ENCODE data around the gene FAM181B. TPM values are rescaled to one million over a fixed set of nuclear protein-coding genes. Genes with fewer than 3 reads are reported as not detected.

Gene FAM181B, protein sequence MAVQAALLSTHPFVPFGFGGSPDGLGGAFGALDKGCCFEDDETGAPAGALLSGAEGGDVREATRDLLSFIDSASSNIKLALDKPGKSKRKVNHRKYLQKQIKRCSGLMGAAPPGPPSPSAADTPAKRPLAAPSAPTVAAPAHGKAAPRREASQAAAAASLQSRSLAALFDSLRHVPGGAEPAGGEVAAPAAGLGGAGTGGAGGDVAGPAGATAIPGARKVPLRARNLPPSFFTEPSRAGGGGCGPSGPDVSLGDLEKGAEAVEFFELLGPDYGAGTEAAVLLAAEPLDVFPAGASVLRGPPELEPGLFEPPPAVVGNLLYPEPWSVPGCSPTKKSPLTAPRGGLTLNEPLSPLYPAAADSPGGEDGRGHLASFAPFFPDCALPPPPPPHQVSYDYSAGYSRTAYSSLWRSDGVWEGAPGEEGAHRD
- 0.19 TPM for total RNA-seq
- long read RNA-seq, result 0 reads

DNA sequence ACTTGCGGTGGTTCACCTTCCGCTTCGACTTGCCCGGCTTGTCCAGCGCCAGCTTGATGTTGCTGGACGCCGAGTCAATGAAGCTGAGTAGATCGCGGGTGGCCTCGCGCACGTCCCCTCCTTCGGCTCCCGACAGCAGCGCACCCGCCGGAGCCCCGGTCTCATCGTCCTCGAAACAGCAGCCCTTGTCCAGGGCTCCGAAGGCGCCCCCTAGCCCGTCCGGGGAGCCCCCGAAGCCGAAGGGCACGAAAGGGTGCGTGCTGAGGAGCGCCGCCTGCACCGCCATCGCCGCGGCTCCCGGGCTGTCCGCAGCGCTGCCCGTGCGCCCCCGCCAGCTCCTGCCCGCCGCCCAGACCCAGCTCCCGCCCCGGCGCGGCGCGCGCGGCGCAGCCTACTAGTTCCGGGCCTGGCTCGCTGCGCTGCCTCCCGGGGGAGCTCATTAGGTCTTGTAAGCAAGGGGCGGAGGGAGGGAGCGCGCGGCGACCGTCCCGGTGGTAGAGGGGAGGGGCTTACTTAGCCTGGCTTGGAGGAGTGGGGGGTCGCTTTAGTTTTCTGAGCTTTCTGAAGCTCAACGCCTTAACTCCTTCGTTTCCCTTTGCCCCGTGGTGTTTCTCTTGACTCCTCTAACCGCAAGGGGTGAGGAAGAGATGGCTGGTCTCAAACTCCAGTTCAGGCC is at the start of gene FAM181B:
FAM181B (minus strand) TSS at position 421 of the 676 bp plus-strand sequence; CDS start at position 286, 135 bp downstream.
- DNase-seq (ENCODE audit: low spot score), result no peak

DNA sequence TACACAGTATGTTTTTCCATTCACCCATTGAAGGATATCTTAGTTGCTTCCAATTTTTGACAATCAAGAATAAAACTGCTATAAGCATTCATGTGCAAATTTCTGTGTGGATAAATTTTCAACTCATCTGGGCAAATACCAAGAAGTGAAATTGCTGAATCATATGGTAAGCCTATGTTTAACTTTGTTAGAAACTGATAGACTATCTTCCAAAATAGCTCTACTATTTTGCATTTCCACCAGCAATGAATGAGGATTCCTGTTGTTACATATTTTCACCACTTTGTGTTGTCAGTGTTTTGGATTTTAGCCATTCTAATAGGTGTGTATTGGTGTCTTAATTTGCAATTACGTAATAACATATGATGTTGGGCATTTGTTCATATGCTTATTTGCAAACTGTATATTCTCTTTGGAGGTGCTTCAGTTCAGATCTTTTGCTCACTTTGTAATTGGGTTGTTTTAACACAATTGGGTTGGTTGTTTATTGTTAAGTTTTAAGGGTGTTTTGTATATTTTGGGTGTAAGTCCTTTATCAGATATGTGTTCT is 49.2 kb upstream of the FAM181B start:
- DNase-seq (ENCODE audit: low spot score), result no peak

DNA sequence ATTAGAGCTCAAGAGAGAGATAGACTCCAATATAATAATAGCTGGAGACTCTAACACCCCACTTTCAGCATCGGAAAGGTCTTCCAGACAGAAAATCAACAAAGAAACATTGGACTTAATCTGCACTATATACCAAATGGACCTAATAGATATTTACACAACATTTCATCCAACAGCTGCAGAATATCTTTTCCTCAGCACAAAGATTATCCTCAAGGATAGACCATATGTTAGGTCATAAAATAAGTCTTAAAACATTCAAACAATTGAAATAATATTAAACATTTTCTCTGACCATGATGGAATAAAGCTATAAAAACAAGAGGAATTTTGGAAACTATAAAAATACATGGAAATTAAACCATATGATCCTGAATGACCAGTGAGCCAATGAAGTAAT is 45.1 kb upstream of the FAM181B start:
- DNase-seq (ENCODE audit: low spot score), result no peak

DNA sequence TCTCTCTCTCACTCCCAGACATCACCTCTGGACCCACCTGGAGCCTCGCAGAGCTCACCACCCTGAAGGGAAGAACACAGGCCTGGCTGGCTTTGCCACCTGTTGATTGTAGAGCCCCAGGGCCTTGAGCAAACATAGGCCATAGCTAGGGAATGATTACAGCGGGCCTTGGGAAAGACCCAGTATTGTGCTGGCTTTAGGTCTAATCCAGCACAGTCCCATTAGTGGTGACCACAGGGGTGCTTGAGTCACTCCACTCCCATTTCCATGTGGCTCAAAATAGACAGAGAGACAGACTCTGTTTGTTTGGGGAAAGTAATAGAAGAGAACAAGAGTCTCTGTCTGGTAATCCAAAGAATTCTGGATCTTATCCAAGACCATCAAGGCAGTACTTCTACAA is 42.7 kb upstream of the FAM181B start:
- no peak for DNase-seq (ENCODE audit: low spot score)

DNA sequence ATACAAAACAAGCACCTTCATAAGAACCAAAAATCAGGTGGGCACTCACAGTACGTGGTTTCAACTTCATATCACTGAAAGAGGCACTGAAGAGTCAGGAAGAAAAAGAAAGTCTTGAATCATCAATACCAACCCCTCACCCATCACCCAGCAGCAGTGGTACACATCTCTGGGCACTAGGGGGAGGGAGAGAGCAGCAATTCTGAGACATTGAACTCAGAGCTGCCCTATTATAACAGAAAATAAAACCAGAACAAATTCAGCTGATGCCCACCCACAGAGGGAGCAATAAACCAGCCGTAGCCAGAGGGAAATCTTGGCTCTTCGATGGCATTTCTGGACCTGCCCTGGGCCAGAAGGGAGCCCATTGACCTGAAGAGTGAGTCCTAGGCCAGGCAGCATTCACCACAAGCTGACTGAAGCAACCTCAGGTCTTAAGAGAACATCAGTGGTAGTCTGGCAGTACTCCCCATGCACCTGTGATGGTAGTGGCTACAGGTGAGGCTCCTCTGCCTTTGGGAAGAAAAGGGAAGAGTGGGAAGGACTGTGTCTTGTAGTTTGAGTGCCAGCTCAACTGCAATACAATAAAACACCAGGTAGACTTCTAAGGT is 42.2 kb upstream of the FAM181B start:
- DNase-seq (ENCODE audit: low spot score), result no peak

DNA sequence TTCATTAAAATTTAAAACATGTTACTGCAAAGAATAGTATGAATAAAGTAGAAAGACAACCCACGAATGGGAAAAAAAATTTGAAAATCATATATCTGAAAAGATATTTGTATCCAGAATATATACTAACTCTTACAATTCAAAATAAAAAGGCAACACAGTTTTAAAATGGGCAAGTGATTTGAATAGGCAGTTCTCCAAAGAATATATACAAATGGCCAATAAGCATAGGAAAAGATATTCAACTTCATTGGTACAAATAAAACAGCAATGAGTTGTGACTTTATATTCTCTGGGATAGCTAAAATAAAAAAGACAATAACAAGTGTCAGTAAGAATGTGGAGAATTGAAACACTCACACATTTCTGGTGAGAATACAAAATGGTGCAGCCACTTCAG is 41.6 kb upstream of the FAM181B start:
- no peak for DNase-seq (ENCODE audit: low spot score)

DNA sequence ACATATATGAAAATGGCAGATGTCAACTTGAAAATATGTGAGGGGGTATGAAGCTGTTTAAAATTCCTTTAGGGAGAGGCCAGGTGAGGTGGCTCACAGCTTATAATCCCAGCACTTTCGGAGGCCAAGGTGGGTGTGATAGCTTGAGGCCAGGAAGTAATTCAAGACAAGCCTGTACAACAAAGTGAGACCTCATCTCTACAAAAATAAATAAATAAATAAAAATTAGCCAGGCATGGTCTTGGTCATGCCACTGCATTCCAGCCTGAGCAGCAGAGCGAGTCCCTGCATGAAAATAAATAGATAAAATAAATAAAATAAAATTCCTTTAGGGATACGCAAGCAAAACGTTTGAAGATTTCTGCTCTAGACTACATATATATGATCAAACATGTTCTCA is 38.1 kb upstream of the FAM181B start:
- no peak for DNase-seq (ENCODE audit: low spot score)

DNA sequence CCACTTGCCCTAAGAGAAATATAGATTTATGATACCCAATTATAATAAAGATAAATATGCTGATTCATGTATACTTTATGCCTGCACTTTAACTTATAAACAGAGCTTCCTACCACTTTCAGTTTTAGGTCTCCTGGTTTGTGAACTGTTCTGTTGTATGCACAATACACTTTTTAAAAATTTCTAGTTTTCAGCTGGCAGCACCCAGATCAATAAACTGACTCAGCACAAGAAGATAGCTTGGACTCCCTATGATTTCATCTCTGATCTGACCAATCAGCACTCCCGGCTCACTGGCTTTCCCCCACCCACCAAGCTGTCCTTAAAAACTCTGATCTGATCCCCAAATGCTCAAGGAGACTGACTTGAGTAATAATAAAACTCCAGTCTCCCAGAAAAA is 33.5 kb upstream of the FAM181B start:
- DNase-seq (ENCODE audit: low spot score), result no peak

DNA sequence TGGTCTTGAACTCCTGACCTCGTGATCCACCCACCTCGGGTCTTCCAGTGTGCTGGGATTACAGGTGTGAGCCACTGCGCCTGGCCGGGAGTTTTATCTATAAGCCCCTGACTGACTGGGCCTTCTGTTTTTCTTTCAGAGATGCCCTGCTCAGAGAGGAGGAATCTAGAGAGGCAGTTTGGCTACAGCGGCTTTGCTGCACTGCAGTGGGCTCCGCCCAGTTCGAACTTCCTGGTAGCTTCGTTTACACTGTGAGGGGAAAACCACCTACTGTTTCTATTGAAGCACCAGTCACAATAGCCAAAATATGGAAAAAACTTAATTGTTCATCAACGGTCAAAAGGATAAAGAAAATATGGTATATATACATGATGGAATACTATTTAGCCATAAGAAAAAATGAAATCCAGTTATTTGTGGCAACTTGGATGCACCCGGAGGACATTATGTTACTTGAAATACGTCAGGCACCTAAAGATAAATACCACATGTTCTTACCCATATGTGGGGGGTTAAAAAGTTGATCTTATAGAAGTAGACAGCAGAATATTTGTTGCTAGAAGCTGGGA is 31.9 kb upstream of the FAM181B start:
- no peak for DNase-seq (ENCODE audit: low spot score)

DNA sequence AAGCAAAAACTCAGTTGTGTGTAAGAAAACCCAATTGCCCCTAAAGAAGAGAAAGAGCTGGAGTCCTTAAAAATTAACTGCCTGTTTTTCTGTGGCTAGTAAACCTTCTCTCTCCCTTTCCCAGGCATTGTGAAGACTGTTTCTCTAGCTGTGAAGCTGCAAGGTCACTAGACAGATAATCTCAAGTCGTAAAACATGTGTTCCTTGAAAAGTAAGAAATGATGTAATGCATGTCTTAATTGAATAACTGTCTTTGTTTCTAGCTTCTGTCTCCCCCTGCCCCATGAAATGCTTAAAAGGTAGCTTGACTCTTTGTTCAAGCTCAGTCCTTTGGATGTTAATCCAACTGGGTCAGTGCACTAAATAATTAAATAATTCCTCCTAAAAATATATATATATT is 29.5 kb upstream of the FAM181B start:
- DNase-seq (ENCODE audit: low spot score), result no peak

DNA sequence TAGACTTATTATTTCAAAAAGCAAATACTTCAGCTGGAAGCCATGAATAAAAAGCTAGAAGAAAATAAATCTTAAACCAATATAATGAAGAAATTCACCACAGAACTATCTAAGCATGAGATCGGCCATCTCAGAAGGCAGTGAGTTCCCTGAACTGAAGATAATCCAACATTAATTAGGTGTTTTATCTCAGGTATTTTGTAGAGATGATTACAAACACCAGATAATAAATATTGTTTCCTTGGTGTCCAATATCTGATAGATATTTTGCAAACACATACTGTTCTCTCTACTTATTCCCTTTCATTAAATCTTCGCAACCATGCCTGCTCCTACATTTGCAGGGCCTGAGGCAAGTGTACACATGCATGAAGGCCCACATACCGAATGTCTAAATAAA is 26.0 kb upstream of the FAM181B start:
- no peak for DNase-seq (ENCODE audit: low spot score)

DNA sequence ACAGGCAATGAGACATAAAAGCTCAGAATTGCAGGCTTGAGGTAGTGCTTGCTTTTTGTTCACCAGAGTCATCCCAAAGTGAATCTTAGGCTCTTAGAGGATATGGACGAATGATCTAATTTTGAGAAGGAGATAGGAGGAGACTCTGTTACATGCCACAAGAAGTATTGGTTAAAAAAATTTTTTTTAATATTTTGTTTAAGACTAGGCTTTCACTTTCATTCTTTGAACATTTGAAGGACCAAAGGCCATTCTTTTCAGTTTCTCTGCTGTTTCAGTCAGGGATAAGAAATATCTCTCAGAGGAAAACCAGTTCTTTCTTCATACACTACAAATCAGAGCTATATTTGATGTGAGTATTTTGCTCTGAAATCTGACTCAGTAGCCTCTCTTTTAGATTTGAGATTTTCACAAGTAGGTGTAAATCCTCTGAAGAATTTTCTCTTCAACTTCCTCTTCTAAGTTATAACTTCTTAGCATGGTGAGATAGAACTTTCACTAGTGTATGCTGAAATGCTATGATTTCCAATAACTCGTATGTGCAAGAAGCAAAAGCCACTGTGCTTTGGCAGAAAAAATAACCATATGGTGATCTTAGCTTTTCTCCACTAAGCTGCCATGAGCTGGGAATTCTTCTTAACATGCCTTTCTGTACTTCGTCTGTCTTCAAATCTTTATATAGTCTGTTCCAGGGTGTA is 24.1 kb upstream of the FAM181B start:
- no peak for DNase-seq (ENCODE audit: low spot score)

DNA sequence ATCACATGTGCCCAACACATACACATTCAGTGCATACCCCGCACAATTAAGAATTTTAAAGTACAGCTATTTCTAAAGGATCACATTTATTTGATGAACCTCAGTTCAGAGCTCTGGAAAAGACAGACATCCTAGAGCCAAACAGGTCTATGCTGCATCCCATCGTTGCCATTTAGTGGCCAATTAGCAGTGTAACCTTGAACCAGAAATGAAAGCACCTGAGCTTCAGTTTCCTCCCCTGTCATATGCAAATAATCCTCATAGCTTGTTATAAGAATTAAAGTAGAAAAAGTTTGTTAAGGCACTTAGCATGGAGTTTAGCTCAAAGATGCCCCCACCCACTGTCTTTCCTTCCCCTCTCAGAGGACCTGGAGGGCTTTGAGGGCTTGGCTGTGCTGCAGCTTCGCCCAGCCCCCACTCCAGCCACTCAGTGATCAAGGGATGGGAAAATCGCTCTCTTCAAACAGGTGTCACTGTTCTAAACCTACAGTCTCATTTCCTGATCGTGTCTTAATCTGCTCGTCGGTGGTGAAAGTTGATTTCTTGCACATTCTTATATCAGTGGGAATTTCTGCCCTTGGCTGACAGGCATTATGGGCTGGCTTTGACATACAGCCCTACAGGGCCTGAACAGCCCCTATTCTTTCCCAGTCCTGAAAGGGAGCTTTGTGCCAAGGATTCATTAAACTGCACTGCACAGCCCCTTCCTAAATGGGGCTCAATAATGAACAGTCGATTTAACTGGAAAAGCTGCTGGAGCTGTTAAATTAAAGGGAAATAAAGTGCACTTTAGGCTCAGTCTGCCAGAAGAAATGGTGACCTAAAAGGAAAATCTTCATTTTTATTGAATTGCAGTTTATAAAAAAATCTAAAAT is 23.3 kb upstream of the FAM181B start:
- DNase-seq (ENCODE audit: low spot score), result no peak

DNA sequence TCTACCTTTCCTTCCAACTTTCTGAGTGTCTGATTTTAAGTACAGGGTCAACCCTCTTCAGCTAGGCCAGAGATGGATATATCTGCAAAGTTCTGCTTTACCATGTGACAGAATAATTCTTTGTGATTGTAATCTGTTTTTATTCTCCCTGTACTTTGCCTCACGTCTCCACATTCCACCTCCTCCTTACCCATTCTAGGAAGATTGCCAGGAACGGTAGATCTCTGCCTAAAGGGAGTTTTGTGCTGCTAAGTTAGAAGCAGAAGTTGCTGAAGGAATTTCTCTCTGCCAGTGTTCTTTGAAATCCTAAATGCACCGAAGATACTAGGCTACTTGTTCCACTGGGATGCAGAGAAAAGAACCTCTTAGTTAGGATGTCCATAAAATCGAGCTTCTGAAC is 20.7 kb upstream of the FAM181B start:
- DNase-seq (ENCODE audit: low spot score), result no peak

DNA sequence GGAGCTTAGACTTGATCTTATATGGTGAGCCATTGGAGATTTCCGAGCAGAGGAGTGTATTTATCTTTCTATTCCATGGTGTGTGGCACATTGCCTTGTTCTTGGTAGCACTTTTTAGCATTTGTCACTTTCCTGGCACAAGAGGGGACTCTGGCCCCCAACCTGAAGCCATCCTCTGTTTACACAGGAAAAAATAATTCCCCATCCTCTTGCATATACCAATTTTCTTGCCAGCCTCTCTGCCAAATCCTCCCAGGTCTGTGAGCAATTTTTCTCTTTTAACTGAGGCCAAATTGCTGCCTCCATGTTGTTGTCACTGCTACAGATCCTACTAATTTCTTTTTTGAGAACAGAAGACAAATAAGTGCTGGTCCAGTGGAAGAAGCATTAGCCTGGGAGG is 20.3 kb upstream of the FAM181B start:
- DNase-seq (ENCODE audit: low spot score), result no peak

DNA sequence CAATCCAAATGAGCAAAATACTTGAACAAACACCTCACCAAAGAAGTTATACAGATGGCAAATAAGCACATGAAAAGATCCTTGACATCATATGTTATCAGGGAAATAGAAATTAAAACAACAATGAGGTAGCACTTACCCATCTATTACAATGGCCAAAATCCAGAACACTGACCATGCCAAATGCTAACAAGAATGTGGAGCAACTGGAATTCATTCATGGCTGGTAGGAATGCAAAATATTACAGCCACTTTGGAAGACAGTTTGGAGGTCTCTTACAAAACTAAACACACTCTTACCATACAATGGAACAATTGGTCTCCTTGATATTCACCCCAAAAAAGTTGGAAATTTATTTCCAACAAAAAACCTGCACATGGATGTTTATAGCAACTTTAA is 19.1 kb upstream of the FAM181B start:
- no peak for DNase-seq (ENCODE audit: low spot score)

DNA sequence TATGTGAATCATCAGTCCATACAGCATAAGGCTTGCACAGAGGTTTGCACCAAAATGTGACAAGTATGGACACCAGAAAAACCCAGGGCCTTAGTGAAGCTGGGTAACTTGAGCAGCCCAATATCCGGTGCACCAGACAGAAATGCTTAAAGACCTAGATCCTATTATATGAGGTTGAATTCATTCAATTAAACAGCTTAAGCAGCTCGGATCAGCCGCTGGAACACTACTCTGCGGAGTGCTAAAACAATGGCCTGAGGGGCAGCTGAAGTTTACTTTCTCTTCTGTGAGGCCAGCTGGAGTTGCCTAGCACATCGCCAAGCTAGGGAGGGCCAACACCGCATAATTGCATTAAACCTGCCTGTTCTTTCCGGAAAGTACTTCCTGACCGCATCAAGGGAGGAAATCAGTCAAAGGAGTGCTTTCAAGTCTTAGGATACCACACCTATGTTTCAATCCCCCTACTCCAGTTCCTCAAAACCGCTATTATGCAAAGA is 17.0 kb upstream of the FAM181B start:
- DNase-seq (ENCODE audit: low spot score), result no peak

DNA sequence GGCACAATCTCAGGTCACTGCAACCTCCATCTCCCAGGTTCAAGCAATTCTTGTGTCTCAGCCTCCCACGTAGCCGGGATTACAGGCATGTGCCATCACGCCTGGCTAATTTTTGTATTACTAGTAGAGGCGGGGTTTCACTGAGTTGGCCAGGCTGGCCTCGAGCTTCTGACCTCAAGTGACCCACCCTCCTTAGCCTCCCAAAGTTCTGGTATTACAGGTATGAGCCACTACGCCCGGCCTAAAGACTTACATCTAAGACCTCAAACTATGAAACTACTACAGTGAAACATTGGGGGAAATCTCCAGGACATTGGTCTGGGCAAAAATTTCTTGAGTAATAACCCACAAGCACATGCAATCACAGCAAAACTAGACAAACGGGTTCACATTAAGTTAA is 13.8 kb upstream of the FAM181B start:
- no peak for DNase-seq (ENCODE audit: low spot score)

DNA sequence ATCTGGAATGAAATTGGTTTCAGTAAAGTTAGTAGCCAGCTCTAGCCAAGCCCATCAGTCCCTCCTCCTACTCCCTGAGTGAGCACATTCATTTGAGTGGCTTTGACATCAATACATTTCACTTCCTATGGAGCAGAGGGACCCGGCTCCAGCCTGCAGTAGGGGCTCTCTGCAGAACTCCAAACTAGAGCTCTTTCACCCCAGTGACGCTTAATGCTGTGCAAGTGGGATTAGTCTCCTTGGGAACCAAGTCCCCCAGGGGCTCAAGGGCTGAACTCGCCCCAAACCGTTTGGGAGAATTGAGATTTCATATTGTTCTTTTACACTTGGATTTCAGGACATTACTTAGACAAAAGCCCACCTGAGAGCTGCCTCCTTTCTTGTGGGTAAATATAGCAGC is 4.4 kb upstream of the FAM181B start:
- no peak for DNase-seq (ENCODE audit: low spot score)

DNA sequence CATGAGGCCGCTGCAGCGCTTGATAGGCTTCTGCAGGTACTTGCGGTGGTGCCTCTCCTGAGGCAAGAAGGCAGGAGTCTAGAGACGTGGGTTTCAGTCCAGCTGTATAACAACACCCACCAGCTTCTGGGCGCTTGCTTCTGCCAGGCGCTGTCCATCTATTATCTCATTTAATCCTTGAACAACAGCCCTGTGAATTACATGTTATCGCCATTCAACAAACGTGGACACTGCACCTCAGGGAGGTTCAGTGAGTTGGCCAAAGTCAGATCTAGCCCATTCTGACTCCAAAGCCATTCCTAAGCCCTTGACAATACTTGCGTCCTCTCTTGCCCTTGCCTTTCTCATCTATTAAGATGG is 436 bp upstream of the FAM181B start:
- DNase-seq (ENCODE audit: low spot score), result no peak

All from mesenteric fat pad (tissue), 1 donor.